Lung (tissue), 12 donors: ENCODE data around the gene FANK1. TPM values are rescaled to one million over a fixed set of nuclear protein-coding genes. Genes with fewer than 3 reads are reported as not detected.
A peak's percentile ranks its signal among the peaks of the same experiment; 100 is the strongest.

Experiments used
- ATAC-seq: fragments of 200-7000 bp; cut with Tn5 transposase; one replicate; pipeline ENCODE4 v1.9.1; 2020; ENCODE audit warnings: moderate number of reproducible peaks; ENCODE audit not compliant: insufficient read depth, low FRiP score
- DNase-seq, 3 donors: peaks; one replicate each; pipeline ENCODE4 v3.0.0-alpha.2; 2013 to 2017
- H3K27ac ChIP-seq, 2 donors: one replicate each; pipeline ENCODE4 v1.5.1; 2013; ENCODE audit warnings: mild to moderate bottlenecking in 2 of 2, moderate library complexity in 2 of 2, control low read depth in 1 of 2, inconsistent platforms in 1 of 2, low read depth in 1 of 2, low read length in 1 of 2
- H3K27me3 ChIP-seq, 3 donors: one replicate each; pipeline ENCODE4 v1.5.1; 2013; ENCODE audit warnings: low read length in 2 of 3; ENCODE audit not compliant: control insufficient read depth in 3 of 3, insufficient read depth in 3 of 3
- H3K36me3 ChIP-seq, 4 donors: one replicate each; pipeline ENCODE4 v1.5.1; 2013; ENCODE audit warnings: low read length in 4 of 4, mild to moderate bottlenecking in 1 of 4, moderate library complexity in 1 of 4; ENCODE audit not compliant: control insufficient read depth in 4 of 4, insufficient read depth in 4 of 4
- H3K4me1 ChIP-seq, 5 donors: one replicate each; pipeline ENCODE4 v1.5.1; 2013; ENCODE audit warnings: low read length in 5 of 5, mild to moderate bottlenecking in 2 of 5, moderate library complexity in 1 of 5; ENCODE audit not compliant: control insufficient read depth in 5 of 5, insufficient read depth in 5 of 5
- H3K4me3 ChIP-seq: one replicate; pipeline ENCODE4 v1.5.1; 2013; ENCODE audit warnings: mild to moderate bottlenecking, control low read depth, moderate library complexity
- H3K9ac ChIP-seq, 2 donors: one replicate each; pipeline ENCODE4 v1.5.1; 2013; ENCODE audit warnings: low read length in 2 of 2, control low read depth in 1 of 2; ENCODE audit not compliant: insufficient read depth in 1 of 2
- H3K9me3 ChIP-seq, 4 donors: one replicate each; pipeline ENCODE4 v1.5.1; 2013; ENCODE audit warnings: low read length in 3 of 4, mild to moderate bottlenecking in 1 of 4, moderate library complexity in 1 of 4; ENCODE audit not compliant: control insufficient read depth in 4 of 4, insufficient read depth in 3 of 4
- WGBS, 2 donors: extraction: QIAGEN DNeasy Blood & Tissue Kit; methylation state at CpG; one replicate each; pipeline ENCODE4 v1.1.7; 2013; 5-methylcytosine and 5-hydroxymethylcytosine counted together
- polyA plus RNA-seq, 2 donors: library from polyadenylated mRNA; stranded (reverse); fragments of 200-250 nt; gene quantifications; one replicate each; pipeline ENCODE4 v1.2.1, GENCODE V29; 2013
- total RNA-seq, 2 donors: library from RNA; depleted of rRNA in 1 of 2; stranded (reverse); fragments of >200 nt in 1 of 2; gene quantifications; one replicate each; pipeline ENCODE4 v1.2.1, GENCODE V29; 2014 to 2021
- TF ChIP-seq, protein P1 (sequence below): IDR thresholded peaks from 2 replicates; pipeline ENCODE4 v1.5.1; 2012; ENCODE audit warnings: mild to moderate bottlenecking; ENCODE audit errors: control extremely low read depth, extremely low read depth
- donor health status: control.
- donor health status: control.
- donor health status: Bipolar disorder and iron deficiency.
- donor health status: healthy.
- donor health status: DM: yes; HTN: yes; CAD: no.

Gene FANK1
- total and polyA plus RNA-seq, 4 donors = 8.7 to 18.4 (median 13.7) TPM

DNA sequence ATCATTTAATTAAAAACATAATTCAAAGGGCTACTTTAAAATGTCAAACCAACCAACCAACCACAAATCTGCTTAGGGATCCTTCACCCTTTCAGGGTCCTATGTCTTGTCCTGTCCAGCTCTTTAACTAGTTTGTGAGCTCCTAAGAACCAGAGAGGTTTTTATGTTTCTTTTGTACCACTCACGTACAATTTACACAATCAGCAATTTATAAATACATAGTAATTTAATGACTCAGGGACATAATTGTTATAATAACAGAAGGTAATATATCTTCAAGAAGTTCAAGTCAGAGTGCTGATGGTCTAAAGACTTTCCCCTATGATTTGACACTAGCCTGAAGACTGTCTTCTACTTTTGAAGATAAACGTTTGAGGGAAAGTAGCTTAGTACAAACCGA lies 31.2 kb upstream of the FANK1 start:
- no peak overlapping the region for H3K4me3 ChIP-seq
- DNase-seq (no peak), ATAC-seq (no peak)
- H3K27ac ChIP-seq = no peak overlapping the region
- peaks cover 0 to 2% (median 0%) of the 10 kb centered on the region in 5 donors for H3K4me1 ChIP-seq
- H3K9ac ChIP-seq = no peak overlapping the region
- TF ChIP-seq, protein P1, sequence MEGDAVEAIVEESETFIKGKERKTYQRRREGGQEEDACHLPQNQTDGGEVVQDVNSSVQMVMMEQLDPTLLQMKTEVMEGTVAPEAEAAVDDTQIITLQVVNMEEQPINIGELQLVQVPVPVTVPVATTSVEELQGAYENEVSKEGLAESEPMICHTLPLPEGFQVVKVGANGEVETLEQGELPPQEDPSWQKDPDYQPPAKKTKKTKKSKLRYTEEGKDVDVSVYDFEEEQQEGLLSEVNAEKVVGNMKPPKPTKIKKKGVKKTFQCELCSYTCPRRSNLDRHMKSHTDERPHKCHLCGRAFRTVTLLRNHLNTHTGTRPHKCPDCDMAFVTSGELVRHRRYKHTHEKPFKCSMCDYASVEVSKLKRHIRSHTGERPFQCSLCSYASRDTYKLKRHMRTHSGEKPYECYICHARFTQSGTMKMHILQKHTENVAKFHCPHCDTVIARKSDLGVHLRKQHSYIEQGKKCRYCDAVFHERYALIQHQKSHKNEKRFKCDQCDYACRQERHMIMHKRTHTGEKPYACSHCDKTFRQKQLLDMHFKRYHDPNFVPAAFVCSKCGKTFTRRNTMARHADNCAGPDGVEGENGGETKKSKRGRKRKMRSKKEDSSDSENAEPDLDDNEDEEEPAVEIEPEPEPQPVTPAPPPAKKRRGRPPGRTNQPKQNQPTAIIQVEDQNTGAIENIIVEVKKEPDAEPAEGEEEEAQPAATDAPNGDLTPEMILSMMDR = no peak
- H3K36me3 ChIP-seq = peaks cover 3 to 12% (median 8%) of the 10 kb centered on the region in 4 donors
- no peaks in the 10 kb centered on the region for H3K9me3 ChIP-seq
- WGBS, 2 donors = 91 to 97% methylated on average over 3 of the region's 3 CpGs
- H3K27me3 ChIP-seq = no peaks in the 10 kb centered on the region

DNA sequence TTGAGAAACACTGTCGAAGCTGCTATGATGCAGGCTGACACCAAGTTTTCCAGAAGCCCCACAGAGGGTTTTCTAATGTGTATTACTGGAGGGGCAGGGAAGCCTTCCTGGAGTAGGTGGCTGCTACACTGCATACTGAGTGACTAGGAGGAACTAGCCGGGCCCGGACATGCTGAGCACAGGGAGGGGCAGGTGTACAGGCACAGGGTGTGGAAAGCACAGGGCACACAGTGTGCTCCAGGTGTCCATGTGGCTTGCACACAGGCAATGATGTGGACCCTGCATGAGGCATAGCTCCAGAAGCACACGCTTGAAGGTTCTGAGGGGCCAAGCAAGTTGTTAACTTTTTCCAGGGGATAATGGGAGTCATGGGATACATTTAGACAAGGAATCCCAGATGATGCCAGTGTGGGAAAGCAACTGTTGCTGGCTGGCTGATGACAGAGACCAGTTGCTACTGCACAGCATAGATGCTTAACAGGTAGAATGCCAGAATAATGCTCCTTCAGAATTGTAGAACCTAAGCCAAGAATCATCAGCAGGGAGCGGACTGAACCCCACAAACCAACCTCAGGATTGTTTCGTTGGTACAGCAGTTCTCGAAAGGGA lies 29.8 kb upstream of the FANK1 start:
- Histone ChIP-seq H3K36me3 (peaks cover 3 to 12% (median 8%) of the 10 kb centered on the region in 4 donors), H3K9ac (no peak overlapping the region), H3K4me3 (no peak overlapping the region), H3K27ac (no peak overlapping the region), H3K27me3 (no peaks in the 10 kb centered on the region), H3K4me1 (peaks cover 0 to 10% (median 0%) of the 10 kb centered on the region in 5 donors), H3K9me3 (no peaks in the 10 kb centered on the region)
- ATAC-seq = no peak
- TF ChIP-seq, protein P1 = no peak
- WGBS, 2 donors = 95 to 98% methylated on average over 7 of the region's 7 CpGs
- no peak for DNase-seq

DNA sequence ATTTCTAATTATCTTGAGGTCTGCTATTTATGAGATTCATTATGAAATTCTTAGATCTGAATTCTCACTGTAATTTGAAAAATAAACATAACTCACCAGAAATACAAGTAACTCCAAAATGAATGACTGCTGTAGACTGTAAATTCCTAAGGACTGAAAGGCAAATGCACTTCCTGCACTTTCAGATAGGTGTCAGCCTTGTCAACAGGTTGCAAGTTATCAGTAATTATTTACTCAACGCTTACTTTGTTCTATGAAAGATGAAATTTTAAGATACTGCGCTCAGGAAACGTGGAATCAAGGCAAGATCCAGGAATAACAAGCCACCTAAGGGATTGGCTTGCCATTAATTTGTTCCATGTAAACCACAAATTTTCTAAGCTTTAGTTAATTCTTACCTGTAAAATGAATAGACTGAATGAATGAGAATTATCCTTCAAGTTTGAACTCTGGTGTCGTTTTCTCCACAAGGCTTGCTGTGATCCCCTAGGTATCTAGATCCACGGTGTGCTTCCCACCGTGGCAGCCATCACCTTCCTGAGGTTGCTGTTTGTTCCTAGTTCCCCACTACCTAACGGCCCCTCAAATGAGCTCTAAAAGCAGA lies 27.9 kb upstream of the FANK1 start:
- Histone ChIP-seq H3K9me3 (no peaks in the 10 kb centered on the region), H3K9ac (no peak overlapping the region), H3K27me3 (no peaks in the 10 kb centered on the region), H3K4me3 (no peak overlapping the region), H3K36me3 (peaks cover 3 to 12% (median 8%) of the 10 kb centered on the region in 4 donors), H3K27ac (no peak overlapping the region), H3K4me1 (peaks cover 0 to 20% (median 4%) of the 10 kb centered on the region in 5 donors)
- WGBS, 2 donors = 54 to 58% methylated on average over 7 of the region's 7 CpGs
- DNase-seq = peak; percentile 31 to 75 (median 52)
- TF ChIP-seq, protein P1 = peak; percentile 71
- ATAC-seq = no peak
